OCI-LY7 (cell line): ENCODE results near the gene RAB15.

Experiments
- CTCF ChIP-seq: fragments of 200-600 bp; sonication (generic); conservative IDR thresholded peaks from 2 replicates; pipeline ENCODE4 v1.5.1; 2014; ENCODE audit warnings: mild to moderate bottlenecking, antibody characterized with exemption, low read length, moderate library complexity, mixed read lengths
- EZH2phosphoT487 ChIP-seq: fragments of 200-600 bp; sonication (generic); IDR thresholded peaks from 2 replicates; pipeline ENCODE4 v1.6.1; 2018; ENCODE audit warnings: low read depth, borderline replicate concordance, mild to moderate bottlenecking, mixed run types, antibody characterized with exemption, low read length, moderate library complexity, mixed read lengths

DNA sequence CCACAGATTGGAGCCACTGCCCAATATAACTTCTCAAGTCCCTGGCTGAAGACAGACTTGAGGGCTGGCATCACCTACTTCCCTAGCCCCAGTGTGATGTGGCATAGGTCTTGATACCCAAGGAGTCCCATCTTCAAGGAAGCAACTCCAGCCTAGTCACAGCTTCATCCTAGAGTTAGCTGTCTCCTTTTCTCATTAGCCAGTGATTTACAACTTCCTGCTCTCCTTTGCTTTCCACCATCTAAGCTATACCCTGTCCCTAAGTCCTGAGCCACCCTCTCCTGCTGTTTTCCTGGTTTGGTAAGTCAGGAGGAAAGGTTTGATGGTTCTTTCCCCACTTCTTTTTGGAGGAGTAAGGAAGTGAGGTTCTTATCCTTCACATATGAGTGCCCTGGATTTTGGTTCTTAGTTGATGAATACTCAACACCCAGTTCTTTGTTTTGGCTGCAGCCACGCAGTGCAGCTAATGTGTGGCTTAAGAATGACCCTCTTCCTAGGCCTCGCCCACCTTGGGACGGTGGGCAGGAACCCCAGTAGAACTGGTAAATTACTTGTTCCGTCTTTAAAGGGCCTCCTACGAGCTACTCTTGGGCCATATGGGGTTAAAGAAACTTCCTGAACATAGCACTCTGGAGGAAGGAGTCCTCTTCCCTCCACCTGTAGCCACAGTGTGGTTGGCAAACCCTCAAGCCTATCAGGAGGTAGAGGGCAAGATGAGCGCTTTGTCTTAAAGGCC is 25.7 kb downstream of the RAB15 start:
- TF ChIP-seq CTCF = no peak
- TF ChIP-seq EZH2phosphoT487 = no peak
